Measurements from ENCODE around the gene FAM78A.

- TF ChIP-seq, protein P1, sequence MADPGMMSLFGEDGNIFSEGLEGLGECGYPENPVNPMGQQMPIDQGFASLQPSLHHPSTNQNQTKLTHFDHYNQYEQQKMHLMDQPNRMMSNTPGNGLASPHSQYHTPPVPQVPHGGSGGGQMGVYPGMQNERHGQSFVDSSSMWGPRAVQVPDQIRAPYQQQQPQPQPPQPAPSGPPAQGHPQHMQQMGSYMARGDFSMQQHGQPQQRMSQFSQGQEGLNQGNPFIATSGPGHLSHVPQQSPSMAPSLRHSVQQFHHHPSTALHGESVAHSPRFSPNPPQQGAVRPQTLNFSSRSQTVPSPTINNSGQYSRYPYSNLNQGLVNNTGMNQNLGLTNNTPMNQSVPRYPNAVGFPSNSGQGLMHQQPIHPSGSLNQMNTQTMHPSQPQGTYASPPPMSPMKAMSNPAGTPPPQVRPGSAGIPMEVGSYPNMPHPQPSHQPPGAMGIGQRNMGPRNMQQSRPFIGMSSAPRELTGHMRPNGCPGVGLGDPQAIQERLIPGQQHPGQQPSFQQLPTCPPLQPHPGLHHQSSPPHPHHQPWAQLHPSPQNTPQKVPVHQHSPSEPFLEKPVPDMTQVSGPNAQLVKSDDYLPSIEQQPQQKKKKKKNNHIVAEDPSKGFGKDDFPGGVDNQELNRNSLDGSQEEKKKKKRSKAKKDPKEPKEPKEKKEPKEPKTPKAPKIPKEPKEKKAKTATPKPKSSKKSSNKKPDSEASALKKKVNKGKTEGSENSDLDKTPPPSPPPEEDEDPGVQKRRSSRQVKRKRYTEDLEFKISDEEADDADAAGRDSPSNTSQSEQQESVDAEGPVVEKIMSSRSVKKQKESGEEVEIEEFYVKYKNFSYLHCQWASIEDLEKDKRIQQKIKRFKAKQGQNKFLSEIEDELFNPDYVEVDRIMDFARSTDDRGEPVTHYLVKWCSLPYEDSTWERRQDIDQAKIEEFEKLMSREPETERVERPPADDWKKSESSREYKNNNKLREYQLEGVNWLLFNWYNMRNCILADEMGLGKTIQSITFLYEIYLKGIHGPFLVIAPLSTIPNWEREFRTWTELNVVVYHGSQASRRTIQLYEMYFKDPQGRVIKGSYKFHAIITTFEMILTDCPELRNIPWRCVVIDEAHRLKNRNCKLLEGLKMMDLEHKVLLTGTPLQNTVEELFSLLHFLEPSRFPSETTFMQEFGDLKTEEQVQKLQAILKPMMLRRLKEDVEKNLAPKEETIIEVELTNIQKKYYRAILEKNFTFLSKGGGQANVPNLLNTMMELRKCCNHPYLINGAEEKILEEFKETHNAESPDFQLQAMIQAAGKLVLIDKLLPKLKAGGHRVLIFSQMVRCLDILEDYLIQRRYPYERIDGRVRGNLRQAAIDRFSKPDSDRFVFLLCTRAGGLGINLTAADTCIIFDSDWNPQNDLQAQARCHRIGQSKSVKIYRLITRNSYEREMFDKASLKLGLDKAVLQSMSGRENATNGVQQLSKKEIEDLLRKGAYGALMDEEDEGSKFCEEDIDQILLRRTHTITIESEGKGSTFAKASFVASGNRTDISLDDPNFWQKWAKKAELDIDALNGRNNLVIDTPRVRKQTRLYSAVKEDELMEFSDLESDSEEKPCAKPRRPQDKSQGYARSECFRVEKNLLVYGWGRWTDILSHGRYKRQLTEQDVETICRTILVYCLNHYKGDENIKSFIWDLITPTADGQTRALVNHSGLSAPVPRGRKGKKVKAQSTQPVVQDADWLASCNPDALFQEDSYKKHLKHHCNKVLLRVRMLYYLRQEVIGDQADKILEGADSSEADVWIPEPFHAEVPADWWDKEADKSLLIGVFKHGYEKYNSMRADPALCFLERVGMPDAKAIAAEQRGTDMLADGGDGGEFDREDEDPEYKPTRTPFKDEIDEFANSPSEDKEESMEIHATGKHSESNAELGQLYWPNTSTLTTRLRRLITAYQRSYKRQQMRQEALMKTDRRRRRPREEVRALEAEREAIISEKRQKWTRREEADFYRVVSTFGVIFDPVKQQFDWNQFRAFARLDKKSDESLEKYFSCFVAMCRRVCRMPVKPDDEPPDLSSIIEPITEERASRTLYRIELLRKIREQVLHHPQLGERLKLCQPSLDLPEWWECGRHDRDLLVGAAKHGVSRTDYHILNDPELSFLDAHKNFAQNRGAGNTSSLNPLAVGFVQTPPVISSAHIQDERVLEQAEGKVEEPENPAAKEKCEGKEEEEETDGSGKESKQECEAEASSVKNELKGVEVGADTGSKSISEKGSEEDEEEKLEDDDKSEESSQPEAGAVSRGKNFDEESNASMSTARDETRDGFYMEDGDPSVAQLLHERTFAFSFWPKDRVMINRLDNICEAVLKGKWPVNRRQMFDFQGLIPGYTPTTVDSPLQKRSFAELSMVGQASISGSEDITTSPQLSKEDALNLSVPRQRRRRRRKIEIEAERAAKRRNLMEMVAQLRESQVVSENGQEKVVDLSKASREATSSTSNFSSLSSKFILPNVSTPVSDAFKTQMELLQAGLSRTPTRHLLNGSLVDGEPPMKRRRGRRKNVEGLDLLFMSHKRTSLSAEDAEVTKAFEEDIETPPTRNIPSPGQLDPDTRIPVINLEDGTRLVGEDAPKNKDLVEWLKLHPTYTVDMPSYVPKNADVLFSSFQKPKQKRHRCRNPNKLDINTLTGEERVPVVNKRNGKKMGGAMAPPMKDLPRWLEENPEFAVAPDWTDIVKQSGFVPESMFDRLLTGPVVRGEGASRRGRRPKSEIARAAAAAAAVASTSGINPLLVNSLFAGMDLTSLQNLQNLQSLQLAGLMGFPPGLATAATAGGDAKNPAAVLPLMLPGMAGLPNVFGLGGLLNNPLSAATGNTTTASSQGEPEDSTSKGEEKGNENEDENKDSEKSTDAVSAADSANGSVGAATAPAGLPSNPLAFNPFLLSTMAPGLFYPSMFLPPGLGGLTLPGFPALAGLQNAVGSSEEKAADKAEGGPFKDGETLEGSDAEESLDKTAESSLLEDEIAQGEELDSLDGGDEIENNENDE (IDR thresholded peaks at IDR 0.05; ENCODE audit: insufficient replicate concordance, low read length), result no peak
- TF ChIP-seq PHF8 (conservative IDR thresholded peaks at IDR 0.05; ENCODE audit: low read depth, low read length), result no peak
- no peak for TF ChIP-seq EZH2 (IDR thresholded peaks at IDR 0.05; ENCODE audit: low read depth, low read length, severe bottlenecking)
- no peak for TF ChIP-seq CTCF (IDR thresholded peaks at IDR 0.05; ENCODE audit: control extremely low read depth in 1 of 3, insufficient read depth in 1 of 3, low read depth in 1 of 3, low read length in 3 of 3)
- TF ChIP-seq GTF2F1 (IDR thresholded peaks at IDR 0.05; ENCODE audit: borderline replicate concordance, low read depth, low read length), result no peak
- TF ChIP-seq RNF2 (IDR thresholded peaks at IDR 0.05; ENCODE audit: borderline replicate concordance, low read depth, low read length, missing control alignments, poor library complexity, severe bottlenecking), result no peak
- TF ChIP-seq EGR1 (IDR thresholded peaks at IDR 0.05; ENCODE audit: borderline replicate concordance, low read depth, low read length), result no peak
- TF ChIP-seq SIN3A (conservative IDR thresholded peaks at IDR 0.05 in 1 of 2, IDR thresholded peaks at IDR 0.05 in 1 of 2; ENCODE audit: low read depth in 1 of 2, low read length in 2 of 2), result no peak
- TF ChIP-seq CHD2 (IDR thresholded peaks at IDR 0.05; ENCODE audit: low read length), result no peak
Measured at GRCh38 chr9:131216806-131217205, 59.5 kb downstream of the FAM78A start.

All from H1 (cell line).